Measurements from ENCODE around the gene RUFY4. TPM values are rescaled to one million over a fixed set of nuclear protein-coding genes. Genes with fewer than 3 reads are reported as not detected.
"Not testable (repeated sequence)": the region's sequence is repeated elsewhere in the genome, so short reads cannot be mapped to it uniquely, and the experiment has no call there.

RUFY4 gene
- total and polyA plus RNA-seq, 7 experiments from 2014 or later: 0.40 to 6.6 (median 2.4) TPM; not detected in 2

- Mint-ChIP-seq H3K27me3 (peaks cover 16 to 40% (median 21%) of the 10 kb centered on the region in 5 donors), H3K9me3 (peaks cover 0 to 25% (median 5%) of the 10 kb centered on the region in 11 donors), H3K27ac (peak overlapping the region in 1 of 9 donors; percentile 92), H3K4me1 (peaks cover 0 to 30% (median 7%) of the 10 kb centered on the region in 7 donors), H3K36me3 (peaks cover 0 to 42% (median 7%) of the 10 kb centered on the region in 5 donors), H3K4me3 (no peak overlapping the region)
- DNase-seq: no peak
- Histone ChIP-seq H3K27ac (ENCODE audit: low read depth, low read length) (no peak overlapping the region), H3K9me3 (ENCODE audit: control insufficient read depth in 2 of 3, low read length in 3 of 3) (no peaks in the 10 kb centered on the region), H3K36me3 (ENCODE audit: control insufficient read depth in 2 of 3, insufficient read depth in 3 of 3, low read length in 3 of 3) (no peaks in the 10 kb centered on the region), H3K4me1 (ENCODE audit: control insufficient read depth in 2 of 2, insufficient read depth in 2 of 2, low read length in 2 of 2) (no peaks in the 10 kb centered on the region), H3K4me3 (ENCODE audit: low read length) (no peak overlapping the region), H3K27me3 (ENCODE audit: control insufficient read depth in 2 of 2, insufficient read depth in 2 of 2, low read length in 2 of 2) (peaks cover 0 to 3% of the 10 kb centered on the region in 2 donors)
- ATAC-seq: no peak
- ChIA-PET CTCF (no interaction called here), POLR2A (no interaction called here)
- intact Hi-C loops (cut with micrococcal nuclease): no loop called here
Observed at GRCh38 chr2:218043701-218044109, 25.3 kb upstream of the RUFY4 start.

DNA sequence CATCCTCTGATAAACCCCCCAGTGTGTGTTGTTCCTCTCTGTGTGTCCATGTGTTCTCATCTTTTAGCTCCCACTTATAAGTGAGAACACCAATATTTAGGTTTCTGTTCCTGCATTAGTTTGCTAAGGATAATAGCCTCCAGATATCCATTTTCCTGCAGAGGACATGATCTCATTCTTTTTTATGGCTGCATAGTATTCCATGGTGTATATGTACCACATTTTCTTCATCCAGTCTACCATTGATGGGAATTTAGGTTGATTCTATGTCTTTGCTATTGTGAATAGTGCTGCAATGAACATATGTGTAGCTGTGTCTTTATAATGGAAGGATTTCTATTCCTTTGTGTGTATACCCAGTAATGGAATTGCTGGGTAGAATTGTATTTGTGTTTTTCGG, 24.5 kb upstream of the RUFY4 start:
- H3K4me3 Mint-ChIP-seq; CTCF ChIA-PET; DNase-seq; H3K4me3 ChIP-seq (ENCODE audit: low read length); intact Hi-C loops (cut with micrococcal nuclease); ATAC-seq; POLR2A ChIA-PET; H3K27me3 ChIP-seq (ENCODE audit: control insufficient read depth in 2 of 2, insufficient read depth in 2 of 2, low read length in 2 of 2); H3K27ac ChIP-seq (ENCODE audit: low read depth, low read length); H3K9me3 ChIP-seq (ENCODE audit: control insufficient read depth in 2 of 3, low read length in 3 of 3); H3K4me1 ChIP-seq (ENCODE audit: control insufficient read depth in 2 of 2, insufficient read depth in 2 of 2, low read length in 2 of 2); H3K36me3 ChIP-seq (ENCODE audit: control insufficient read depth in 2 of 3, insufficient read depth in 3 of 3, low read length in 3 of 3): not testable (repeated sequence)
- Mint-ChIP-seq H3K36me3 (peaks cover 0 to 39% (median 7%) of the 10 kb centered on the region in 5 donors), H3K27ac (peak overlapping the region in 1 of 9 donors; percentile 14), H3K4me1 (peaks cover 0 to 23% (median 0%) of the 10 kb centered on the region in 7 donors), H3K27me3 (peaks cover 13 to 34% (median 21%) of the 10 kb centered on the region in 5 donors), H3K9me3 (peaks cover 0 to 33% (median 6%) of the 10 kb centered on the region in 11 donors)

DNA sequence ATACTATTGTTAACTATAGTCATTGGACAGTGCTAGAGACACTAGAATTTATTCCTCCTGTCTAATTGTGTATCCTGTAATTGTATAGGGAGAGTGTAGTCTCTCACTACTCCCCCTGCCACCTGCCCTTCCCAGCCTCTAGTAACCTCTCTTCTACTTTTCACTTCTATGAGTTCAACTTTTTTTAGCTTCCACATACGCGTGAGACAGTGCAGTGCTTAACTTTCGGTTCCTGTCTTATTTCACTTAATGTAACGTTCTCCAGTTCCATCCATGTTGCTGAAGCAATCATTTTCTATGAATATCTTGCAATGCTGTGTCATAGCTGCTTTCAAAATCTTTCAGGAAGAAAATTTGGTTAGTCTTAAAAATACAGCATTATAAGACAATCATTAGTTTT, 22.8 kb upstream of the RUFY4 start:
- Mint-ChIP-seq H3K4me3 (no peak overlapping the region), H3K4me1 (peaks cover 0 to 8% (median 0%) of the 10 kb centered on the region in 7 donors), H3K27me3 (peaks cover 5 to 28% (median 24%) of the 10 kb centered on the region in 5 donors), H3K9me3 (peaks cover 1 to 44% (median 14%) of the 10 kb centered on the region in 11 donors), H3K27ac (no peak overlapping the region), H3K36me3 (peaks cover 4 to 41% (median 17%) of the 10 kb centered on the region in 5 donors)
- Histone ChIP-seq H3K9me3 (ENCODE audit: control insufficient read depth in 2 of 3, low read length in 3 of 3) (peaks cover 0 to 6% (median 0%) of the 10 kb centered on the region in 3 experiments), H3K36me3 (ENCODE audit: control insufficient read depth in 2 of 3, insufficient read depth in 3 of 3, low read length in 3 of 3) (no peaks in the 10 kb centered on the region), H3K4me1 (ENCODE audit: control insufficient read depth in 2 of 2, insufficient read depth in 2 of 2, low read length in 2 of 2) (no peaks in the 10 kb centered on the region), H3K27ac (ENCODE audit: low read depth, low read length) (no peak overlapping the region), H3K4me3 (ENCODE audit: low read length) (no peak overlapping the region), H3K27me3 (ENCODE audit: control insufficient read depth in 2 of 2, insufficient read depth in 2 of 2, low read length in 2 of 2) (peaks cover 0 to 3% of the 10 kb centered on the region in 2 donors)
- POLR2A ChIA-PET: no interaction called here
- intact Hi-C loops (cut with micrococcal nuclease): no loop called here
- DNase-seq: no peak
- ATAC-seq: peak; percentile 72
- CTCF ChIA-PET: no interaction called here

DNA sequence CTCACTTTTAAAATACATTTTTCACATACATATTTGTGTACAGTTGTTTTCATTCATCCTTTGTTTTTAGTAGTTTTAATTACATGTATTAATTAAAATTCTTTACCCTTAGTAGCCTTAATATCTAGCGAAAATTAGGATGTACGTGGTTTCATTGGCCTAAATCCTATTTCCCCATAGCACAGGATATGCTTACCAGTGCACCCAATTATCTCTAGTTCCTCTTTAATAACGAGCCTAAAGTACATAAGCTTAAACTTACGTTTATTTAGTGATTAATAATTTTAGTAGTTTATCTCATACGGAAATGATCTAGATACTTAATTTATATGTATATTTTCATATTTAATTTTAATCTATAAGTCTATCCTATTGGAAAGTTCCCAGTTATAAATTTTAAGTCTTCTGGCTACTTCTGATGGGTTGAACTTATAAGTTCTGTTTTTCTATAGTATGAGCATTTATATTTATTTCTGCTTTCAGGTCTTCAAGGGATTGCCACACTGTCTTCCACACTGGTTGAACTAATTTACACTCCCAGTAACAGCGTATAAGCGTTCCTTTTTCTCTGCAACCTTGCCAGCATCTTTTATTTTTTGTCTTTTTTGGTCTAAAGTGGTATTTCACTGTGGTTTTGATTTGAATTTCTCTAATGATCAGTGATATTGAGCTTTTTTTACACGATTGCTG, 21.4 kb upstream of the RUFY4 start:
- no peaks in the 10 kb centered on the region for H3K36me3 ChIP-seq (ENCODE audit: control insufficient read depth in 2 of 3, insufficient read depth in 3 of 3, low read length in 3 of 3)
- H3K4me1 ChIP-seq (ENCODE audit: control insufficient read depth in 2 of 2, insufficient read depth in 2 of 2, low read length in 2 of 2): no peaks in the 10 kb centered on the region
- ATAC-seq (peak; percentile 47), DNase-seq (no peak)
- H3K9me3 ChIP-seq (ENCODE audit: control insufficient read depth in 2 of 3, low read length in 3 of 3): peaks cover 0 to 6% (median 0%) of the 10 kb centered on the region in 3 experiments
- Mint-ChIP-seq H3K27ac (no peak overlapping the region), H3K4me1 (no peaks in the 10 kb centered on the region), H3K27me3 (peaks cover 8 to 31% (median 28%) of the 10 kb centered on the region in 5 donors), H3K9me3 (peaks cover 1 to 50% (median 19%) of the 10 kb centered on the region in 11 donors), H3K4me3 (no peak overlapping the region), H3K36me3 (peaks cover 9 to 33% (median 17%) of the 10 kb centered on the region in 5 donors)
- no peak overlapping the region for H3K27ac ChIP-seq (ENCODE audit: low read depth, low read length)
- POLR2A ChIA-PET: no interaction called here
- intact Hi-C loops (cut with micrococcal nuclease): no loop called here
- H3K4me3 ChIP-seq (ENCODE audit: low read length): no peak overlapping the region
- CTCF ChIA-PET: no interaction called here
- H3K27me3 ChIP-seq (ENCODE audit: control insufficient read depth in 2 of 2, insufficient read depth in 2 of 2, low read length in 2 of 2): peaks cover 0 to 3% of the 10 kb centered on the region in 2 donors

- Mint-ChIP-seq H3K27me3 (peaks cover 12 to 32% (median 24%) of the 10 kb centered on the region in 5 donors), H3K4me3 (no peak overlapping the region), H3K9me3 (peaks cover 0 to 36% (median 16%) of the 10 kb centered on the region in 11 donors), H3K27ac (no peak overlapping the region), H3K4me1 (no peaks in the 10 kb centered on the region), H3K36me3 (peaks cover 9 to 19% (median 13%) of the 10 kb centered on the region in 5 donors)
- no peak for DNase-seq
- CTCF ChIA-PET: no interaction called here
- no peak overlapping the region for H3K27ac ChIP-seq (ENCODE audit: low read depth, low read length)
- H3K27me3 ChIP-seq (ENCODE audit: control insufficient read depth in 2 of 2, insufficient read depth in 2 of 2, low read length in 2 of 2): peaks cover 0 to 3% of the 10 kb centered on the region in 2 donors
- H3K4me3 ChIP-seq (ENCODE audit: low read length): no peak overlapping the region
- intact Hi-C loops (cut with micrococcal nuclease): loop anchor here in 1 of 2 donors (5.0 kb wide), 1 partner anchor 265 kb away; no protein-coding TSS in a partner anchor
- H3K36me3 ChIP-seq (ENCODE audit: control insufficient read depth in 2 of 3, insufficient read depth in 3 of 3, low read length in 3 of 3): no peaks in the 10 kb centered on the region
- H3K9me3 ChIP-seq (ENCODE audit: control insufficient read depth in 2 of 3, low read length in 3 of 3): peaks cover 0 to 6% (median 0%) of the 10 kb centered on the region in 3 experiments
- no peaks in the 10 kb centered on the region for H3K4me1 ChIP-seq (ENCODE audit: control insufficient read depth in 2 of 2, insufficient read depth in 2 of 2, low read length in 2 of 2)
- POLR2A ChIA-PET: no interaction called here
- ATAC-seq: no peak
Observed at GRCh38 chr2:218051903-218052302, 17.1 kb upstream of the RUFY4 start.

DNA sequence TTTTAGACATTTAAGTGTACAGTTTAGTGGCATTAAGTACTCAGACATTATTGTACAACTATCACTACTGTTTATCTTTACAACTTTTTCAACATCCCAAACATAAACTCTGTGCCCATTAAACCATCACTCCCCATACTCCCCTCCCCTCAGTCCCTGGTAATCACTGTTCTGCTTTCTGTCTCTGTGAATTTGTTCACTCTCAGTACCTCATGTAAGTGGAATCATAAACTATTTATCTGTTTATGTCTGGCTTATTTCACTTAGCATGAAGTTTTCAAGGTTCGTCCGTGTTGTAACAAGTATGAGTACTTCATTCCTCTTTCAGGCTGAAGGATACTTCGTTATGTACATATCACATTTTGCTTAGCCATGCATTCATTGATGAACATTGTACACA, 9.8 kb upstream of the RUFY4 start:
- peaks cover 4 to 21% (median 17%) of the 10 kb centered on the region in 5 donors for H3K27me3 Mint-ChIP-seq
- intact Hi-C loops (cut with micrococcal nuclease): no loop called here
- no peak overlapping the region for H3K27ac Mint-ChIP-seq
- H3K36me3 Mint-ChIP-seq: peaks cover 0 to 4% (median 0%) of the 10 kb centered on the region in 5 donors
- H3K27me3 ChIP-seq (ENCODE audit: control insufficient read depth in 2 of 2, insufficient read depth in 2 of 2, low read length in 2 of 2): no peaks in the 10 kb centered on the region
- ChIA-PET POLR2A (no interaction called here), CTCF (interaction anchor here (1.4 kb wide), 1 partner anchor 10 kb away, joined by 4 read pairs; the partner anchor contains the start of gene RUFY4)
- ATAC-seq (no peak), DNase-seq (no peak)
- no peak overlapping the region for H3K27ac ChIP-seq (ENCODE audit: low read depth, low read length)
- H3K36me3 ChIP-seq (ENCODE audit: control insufficient read depth in 2 of 3, insufficient read depth in 3 of 3, low read length in 3 of 3): no peaks in the 10 kb centered on the region
- no peak overlapping the region for H3K4me3 ChIP-seq (ENCODE audit: low read length)
- H3K4me1 ChIP-seq (ENCODE audit: control insufficient read depth in 2 of 2, insufficient read depth in 2 of 2, low read length in 2 of 2): no peaks in the 10 kb centered on the region
- no peak overlapping the region for H3K4me3 Mint-ChIP-seq
- peaks cover 0 to 4% (median 0%) of the 10 kb centered on the region in 7 donors for H3K4me1 Mint-ChIP-seq
- no peaks in the 10 kb centered on the region for H3K9me3 ChIP-seq (ENCODE audit: control insufficient read depth in 2 of 3, low read length in 3 of 3)
- peaks cover 0 to under 1% (median 0%) of the 10 kb centered on the region in 11 donors for H3K9me3 Mint-ChIP-seq

All from naive thymus-derived CD4-positive, alpha-beta T cell (primary cell).